Nephron progenitor cell (in vitro differentiated cells): ENCODE data around the gene TTC17.
"Not testable (repeated sequence)": the region's sequence is repeated elsewhere in the genome, so short reads cannot be mapped to it uniquely, and the experiment has no call there.

Experiments used
- DNase-seq: peaks from one replicate; pipeline ENCODE4 v3.0.0; 2021
- H3K27ac Mint-ChIP-seq: 2 replicates; pipeline ENCODE4 v1.8.0; 2021; ENCODE audit warnings: mild to moderate bottlenecking, moderate library complexity, mixed read lengths
- H3K27me3 Mint-ChIP-seq: 2 replicates; pipeline ENCODE4 v1.8.0; 2021; ENCODE audit warnings: mild to moderate bottlenecking, low read depth, mixed read lengths; ENCODE audit not compliant: poor library complexity
- H3K36me3 Mint-ChIP-seq: 2 replicates; pipeline ENCODE4 v1.8.0; 2021; ENCODE audit warnings: low read depth, mixed read lengths
- H3K4me1 Mint-ChIP-seq: 2 replicates; pipeline ENCODE4 v1.8.0; 2021; ENCODE audit warnings: mixed read lengths
- H3K4me3 Mint-ChIP-seq: 2 replicates; pipeline ENCODE4 v1.8.0; 2021; ENCODE audit warnings: mild to moderate bottlenecking, moderate library complexity, mixed read lengths
- H3K9me3 Mint-ChIP-seq: 2 replicates; pipeline ENCODE4 v1.8.0; 2021; ENCODE audit warnings: mild to moderate bottlenecking, moderate library complexity, mixed read lengths
- CTCF ChIP-seq: fragments of 200-600 bp; sonication (generic); IDR thresholded peaks from 2 replicates; pipeline ENCODE4 v1.5.0; 2021; ENCODE audit warnings: antibody characterized with exemption

The TTC17 gene

GRCh38 chr11:43392713-43393112, 34.0 kb downstream of the TTC17 start:
- Mint-ChIP-seq H3K4me1 (no peaks in the 10 kb centered on the region), H3K36me3 (peaks cover 71% of the 10 kb centered on the region), H3K4me3 (no peak overlapping the region), H3K9me3 (no peaks in the 10 kb centered on the region), H3K27ac (no peak overlapping the region), H3K27me3 (no peaks in the 10 kb centered on the region)
- no peak for TF ChIP-seq CTCF
- DNase-seq, result no peak

GRCh38 chr11:43393765-43394355, 35.1 kb downstream of the TTC17 start:
- Mint-ChIP-seq H3K4me1 (no peaks in the 10 kb centered on the region), H3K4me3 (no peak overlapping the region), H3K27me3 (no peaks in the 10 kb centered on the region), H3K27ac (no peak overlapping the region), H3K9me3 (no peaks in the 10 kb centered on the region), H3K36me3 (peaks cover 79% of the 10 kb centered on the region)
- no peak for DNase-seq
- TF ChIP-seq CTCF, result no peak

- H3K4me1 Mint-ChIP-seq, result no peaks in the 10 kb centered on the region
- no peaks in the 10 kb centered on the region for H3K27me3 Mint-ChIP-seq
- no peak overlapping the region for H3K4me3 Mint-ChIP-seq
- no peaks in the 10 kb centered on the region for H3K9me3 Mint-ChIP-seq
- TF ChIP-seq CTCF, result no peak
- H3K36me3 Mint-ChIP-seq, result peaks cover 76% of the 10 kb centered on the region
- no peak overlapping the region for H3K27ac Mint-ChIP-seq
- no peak for DNase-seq
Measured at GRCh38 chr11:43396617-43397016, 37.9 kb downstream of the TTC17 start.

- H3K4me1 Mint-ChIP-seq, result no peaks in the 10 kb centered on the region
- no peak for TF ChIP-seq CTCF
- H3K4me3 Mint-ChIP-seq, result no peak overlapping the region
- DNase-seq, result no peak
- no peaks in the 10 kb centered on the region for H3K9me3 Mint-ChIP-seq
- H3K27me3 Mint-ChIP-seq, result no peaks in the 10 kb centered on the region
- no peak overlapping the region for H3K27ac Mint-ChIP-seq
- peaks cover 75% of the 10 kb centered on the region for H3K36me3 Mint-ChIP-seq
Measured at GRCh38 chr11:43397251-43397650, 38.5 kb downstream of the TTC17 start.

GRCh38 chr11:43399983-43400630, 41.4 kb downstream of the TTC17 start:
- Mint-ChIP-seq H3K27me3 (no peaks in the 10 kb centered on the region), H3K36me3 (peaks cover 70% of the 10 kb centered on the region), H3K27ac (no peak overlapping the region), H3K4me3 (no peak overlapping the region), H3K4me1 (no peaks in the 10 kb centered on the region), H3K9me3 (no peaks in the 10 kb centered on the region)
- TF ChIP-seq CTCF, result no peak
- DNase-seq, result no peak

GRCh38 chr11:43401252-43401651, 42.5 kb downstream of the TTC17 start:
- no peaks in the 10 kb centered on the region for H3K27me3 Mint-ChIP-seq
- no peaks in the 10 kb centered on the region for H3K4me1 Mint-ChIP-seq
- H3K4me3 Mint-ChIP-seq, result no peak overlapping the region
- no peak for TF ChIP-seq CTCF
- H3K36me3 Mint-ChIP-seq, result peaks cover 75% of the 10 kb centered on the region
- no peak for DNase-seq
- H3K9me3 Mint-ChIP-seq, result no peaks in the 10 kb centered on the region
- no peak overlapping the region for H3K27ac Mint-ChIP-seq

- DNase-seq, H3K4me3 Mint-ChIP-seq, H3K27ac Mint-ChIP-seq, H3K4me1 Mint-ChIP-seq, H3K27me3 Mint-ChIP-seq, H3K9me3 Mint-ChIP-seq: not testable (repeated sequence)
- peaks cover 73% of the 10 kb centered on the region for H3K36me3 Mint-ChIP-seq
Measured at GRCh38 chr11:43401811-43402210, 43.1 kb downstream of the TTC17 start.
